IMR-90 (cell line): ENCODE measurements around the gene CREB5. TPM values are rescaled to one million over a fixed set of nuclear protein-coding genes. Genes with fewer than 3 reads are reported as not detected.
"Not testable (repeated sequence)": the region's sequence is repeated elsewhere in the genome, so short reads cannot be mapped to it uniquely, and the experiment has no call there.

Experiments used
- ATAC-seq: fragments of 200-7000 bp; cut with Tn5 transposase; 2 replicates; pipeline ENCODE4 v1.9.1; 2020; ENCODE audit warnings: low read depth, mild to moderate bottlenecking, moderate library complexity
- BruUV-seq: library from RNA; stranded (reverse); fragments of 400-500 nt; replicated peaks from 2 replicates; lab custom pipeline; 2021; lab: Mats Ljungman, UMichigan
- CTCF ChIA-PET: fragments of 300-600 bp; formaldehyde crosslinking; extraction: SDS; loops from one replicate; lab custom pipeline; 2021; ENCODE audit warnings: antibody characterized with exemption; lab: Yijun Ruan, JAX
- POLR2A ChIA-PET: fragments of 300-600 bp; sonication (Branson Sonifier 250); formaldehyde crosslinking; loops from one replicate; lab custom pipeline; 2022; ENCODE audit warnings: antibody characterized with exemption; ENCODE audit not compliant: unreplicated experiment; lab: Charles Lee
- DNase-seq: peaks from one replicate; pipeline ENCODE4 v3.0.0; 2013
- H2AFZ ChIP-seq: replicated peaks from 2 replicates; pipeline ENCODE3; 2013; ENCODE audit warnings: low read length, mild to moderate bottlenecking; ENCODE audit not compliant: poor library complexity
- H2AK5ac ChIP-seq: 2 replicates; pipeline ENCODE4 v1.6.1; 2013; ENCODE audit warnings: low read depth, low read length, inconsistent platforms
- H2AK9ac ChIP-seq: replicated peaks from 2 replicates; pipeline ENCODE3; 2013; ENCODE audit warnings: mild to moderate bottlenecking, low read depth, low read length, moderate library complexity; ENCODE audit not compliant: poor library complexity
- H2BK120ac ChIP-seq: 2 replicates; pipeline ENCODE4 v1.6.1; 2013; ENCODE audit warnings: low read depth, low read length, inconsistent platforms
- H2BK15ac ChIP-seq: 3 replicates; pipeline ENCODE4 v1.6.1; 2013; ENCODE audit warnings: low read depth, low read length, inconsistent platforms
- H2BK20ac ChIP-seq: 2 replicates; pipeline ENCODE4 v1.6.1; 2013; ENCODE audit warnings: low read depth, mild to moderate bottlenecking, inconsistent platforms, low read length, moderate library complexity
- H2BK5ac ChIP-seq: 2 replicates; pipeline ENCODE4 v1.6.1; 2013; ENCODE audit warnings: mild to moderate bottlenecking, low read depth, low read length, inconsistent platforms; ENCODE audit not compliant: poor library complexity, severe bottlenecking
- H3K14ac ChIP-seq: replicated peaks from 2 replicates; pipeline ENCODE4 v1.6.1; 2013; ENCODE audit warnings: low read depth, low read length, inconsistent platforms
- H3K18ac ChIP-seq: 2 replicates; pipeline ENCODE4 v1.6.1; 2013; ENCODE audit warnings: low read depth, low read length, control low read depth
- H3K23ac ChIP-seq: 2 replicates; pipeline ENCODE4 v1.6.1; 2013; ENCODE audit warnings: low read depth, low read length, inconsistent platforms
- H3K27ac ChIP-seq: 2 replicates; pipeline ENCODE4 v1.5.1; 2013; ENCODE audit warnings: mild to moderate bottlenecking, control low read depth, low read length; ENCODE audit not compliant: insufficient read depth
- H3K27me3 ChIP-seq: 2 replicates; pipeline ENCODE4 v1.6.1; 2013; ENCODE audit warnings: low read length; ENCODE audit not compliant: control insufficient read depth, insufficient read depth
- H3K36me3 ChIP-seq: 2 replicates; pipeline ENCODE4 v1.6.1; 2013; ENCODE audit warnings: low read length, mixed read lengths; ENCODE audit not compliant: control insufficient read depth, insufficient read depth
- H3K4ac ChIP-seq: 2 replicates; pipeline ENCODE4 v1.6.1; 2013; ENCODE audit warnings: low read depth, low read length, inconsistent platforms
- H3K4me1 ChIP-seq: 2 replicates; pipeline ENCODE4 v1.6.1; 2013; ENCODE audit warnings: low read length, mixed read lengths; ENCODE audit not compliant: control insufficient read depth, insufficient read depth
- H3K4me2 ChIP-seq: 2 replicates; pipeline ENCODE4 v1.6.1; 2013; ENCODE audit warnings: low read depth, mild to moderate bottlenecking, control low read depth, low read length, moderate library complexity
- H3K4me3 ChIP-seq: 2 replicates; pipeline ENCODE4 v1.5.1; 2013; ENCODE audit warnings: low read depth, mild to moderate bottlenecking, control low read depth, low read length, moderate library complexity; ENCODE audit not compliant: insufficient read depth
- H3K56ac ChIP-seq: 2 replicates; pipeline ENCODE4 v1.6.1; 2013; ENCODE audit warnings: low read length, inconsistent platforms; ENCODE audit not compliant: insufficient read depth; ENCODE audit errors: extremely low read depth
- H3K79me1 ChIP-seq, 2 experiments: 2 replicates each; pipeline ENCODE4 v1.6.1; 2013; ENCODE audit warnings: low read length in 2 of 2, inconsistent platforms in 1 of 2, low read depth in 1 of 2
- H3K9ac ChIP-seq: 2 replicates; pipeline ENCODE4 v1.6.1; 2013; ENCODE audit warnings: low read depth, low read length, control low read depth
- H3K9me1 ChIP-seq: 2 replicates; pipeline ENCODE4 v1.6.1; 2013; ENCODE audit warnings: low read length, inconsistent platforms; ENCODE audit not compliant: insufficient read depth
- H3K9me3 ChIP-seq: 2 replicates; pipeline ENCODE4 v1.6.1; 2013; ENCODE audit warnings: low read length; ENCODE audit not compliant: control insufficient read depth, insufficient read depth
- H4K20me1 ChIP-seq: 2 replicates; pipeline ENCODE4 v1.6.1; 2013; ENCODE audit warnings: low read length, inconsistent platforms; ENCODE audit not compliant: insufficient read depth
- H4K5ac ChIP-seq: 2 replicates; pipeline ENCODE4 v1.6.1; 2013; ENCODE audit warnings: mild to moderate bottlenecking, low read depth, low read length, control low read depth
- H4K8ac ChIP-seq, 2 experiments: 2 replicates each; pipeline ENCODE4 v1.6.1; 2013; ENCODE audit warnings: low read depth in 2 of 2, low read length in 2 of 2, control low read depth in 1 of 2, inconsistent platforms in 1 of 2
- H4K91ac ChIP-seq: 2 replicates; pipeline ENCODE4 v1.6.1; 2013; ENCODE audit warnings: low read depth, low read length, inconsistent platforms; ENCODE audit not compliant: insufficient read depth
- BHLHE40 ChIP-seq: fragments of 150-350 bp; IDR thresholded peaks from 2 replicates; pipeline ENCODE4 v1.6.1; 2016; ENCODE audit warnings: mild to moderate bottlenecking, low read depth, low read length
- WGBS, 2 experiments: methylation state at CpG; one replicate each; pipeline versions ENCODE4 v1.1.5 to v1.1.7; 2013; ENCODE audit warnings: missing lambda C conversion rate in 2 of 2; ENCODE audit not compliant: insufficient read length in 1 of 2; ENCODE audit errors: extremely low coverage in 2 of 2; 5-methylcytosine and 5-hydroxymethylcytosine counted together
- dilution Hi-C: fragments of 300-500 bp; cut with HindIII; formaldehyde crosslinking; loops from one replicate; pipeline ENCODE4 v1.14.3; 2018; ENCODE audit warnings: low sequenced_read_pairs; ENCODE audit not compliant: unreplicated experiment
- in situ Hi-C: fragments of 300-500 bp; cut with MboI; formaldehyde crosslinking; loops from 3 replicates; pipeline ENCODE4 v1.14.3; 2019; ENCODE audit warnings: low sequenced_read_pairs, inconsistent platforms, mixed read lengths
- intact Hi-C: fragments of 100-400 bp; cut with micrococcal nuclease; formaldehyde crosslinking; loops from 2 replicates; pipeline ENCODE4 v1.10.0; 2022
- polyA plus RNA-seq, 3 experiments: library from polyadenylated mRNA; depleted of rRNA; stranded (reverse); fragments of >200 nt; gene quantifications; 2 replicates each; pipeline ENCODE4 v1.2.3, GENCODE V29; 2012; ENCODE audit warnings: low replicate concordance in 1 of 3
- total RNA-seq: library from RNA; depleted of rRNA; stranded (reverse); fragments of >200 nt; gene quantifications from 2 replicates; pipeline ENCODE4 v1.2.3, GENCODE V29; 2012

CREB5 gene
- total and polyA plus RNA-seq, 2 of the 4 experiments (the other 2 are of a cell fraction), result 7.3 to 13.1 TPM

DNA sequence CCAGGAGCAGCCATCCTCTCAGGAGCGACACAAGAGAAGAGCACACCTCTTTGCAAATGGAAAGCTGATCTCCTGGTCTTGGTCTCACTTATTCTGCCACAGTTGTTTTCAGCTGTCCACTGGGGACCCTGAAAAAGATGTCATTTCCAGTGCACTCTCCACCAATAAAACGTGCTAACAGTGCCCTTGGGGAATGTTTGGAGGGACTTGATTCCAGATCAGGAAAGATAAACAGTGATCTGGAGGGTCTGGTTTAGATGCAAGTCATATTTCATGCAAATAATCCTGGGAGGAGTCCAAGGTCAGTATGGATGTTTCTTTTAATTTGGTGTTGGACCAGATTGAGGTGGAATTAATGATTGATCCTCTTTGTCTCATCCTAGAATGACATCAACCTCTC is 185.0 kb downstream of the CREB5 start:
- intact Hi-C loops (no loop called here), dilution Hi-C loops (no loop called here), in situ Hi-C loops (no loop called here)
- H4K5ac ChIP-seq, result no peak overlapping the region
- H2AK5ac ChIP-seq, result no peak overlapping the region
- TF ChIP-seq BHLHE40, result no peak
- no peak overlapping the region for H3K18ac ChIP-seq
- H3K27ac ChIP-seq, result no peak overlapping the region
- no peak overlapping the region for H2BK120ac ChIP-seq
- H3K56ac ChIP-seq, result no peak overlapping the region
- no peak overlapping the region for H4K91ac ChIP-seq
- no TSS peak for BruUV-seq
- H3K4me2 ChIP-seq, result no peak overlapping the region
- no peak overlapping the region for H2AFZ ChIP-seq
- H3K27me3 ChIP-seq, result no peaks in the 10 kb centered on the region
- no peak overlapping the region for H4K8ac ChIP-seq
- CTCF ChIA-PET, result no interaction called here
- H3K4me3 ChIP-seq, result no peak overlapping the region
- H3K14ac ChIP-seq, result no peak overlapping the region
- no peak overlapping the region for H3K23ac ChIP-seq
- POLR2A ChIA-PET, result no interaction called here
- no peak overlapping the region for H3K9ac ChIP-seq
- ATAC-seq (no peak), DNase-seq (no peak)
- no peak overlapping the region for H2BK15ac ChIP-seq
- no peak overlapping the region for H2BK5ac ChIP-seq
- H3K36me3 ChIP-seq, result no peaks in the 10 kb centered on the region
- no peak overlapping the region for H3K4ac ChIP-seq
- no peaks in the 10 kb centered on the region for H3K79me1 ChIP-seq
- H4K20me1 ChIP-seq, result no peaks in the 10 kb centered on the region
- H2AK9ac ChIP-seq, result no peak overlapping the region
- H2BK20ac ChIP-seq, result no peak overlapping the region
- no peaks in the 10 kb centered on the region for H3K9me1 ChIP-seq
- H3K9me3 ChIP-seq, result no peaks in the 10 kb centered on the region
- H3K4me1 ChIP-seq, result no peaks in the 10 kb centered on the region; the same call in 1 of the 2 replicates
- 50% methylated on average over 1 of the region's 2 CpGs; no CpG with 5 or more reads in 1 of the 2 experiments for whole genome bisulfite sequencing, 2 experiments

GRCh38 chr7:28598037-28598436 is 185.7 kb downstream of the CREB5 start:
- H2AK9ac ChIP-seq, H2BK15ac ChIP-seq, H4K5ac ChIP-seq, H4K20me1 ChIP-seq, H3K36me3 ChIP-seq, H3K23ac ChIP-seq, H3K56ac ChIP-seq, H3K9me3 ChIP-seq, H3K4ac ChIP-seq, H3K14ac ChIP-seq, POLR2A ChIA-PET, BruUV-seq, H4K91ac ChIP-seq, H3K4me1 ChIP-seq, H3K79me1 ChIP-seq, DNase-seq, intact Hi-C loops, H3K9me1 ChIP-seq, H3K4me3 ChIP-seq, H2BK20ac ChIP-seq, dilution Hi-C loops, H3K4me2 ChIP-seq, H2BK120ac ChIP-seq, ATAC-seq, H3K9ac ChIP-seq, H2AK5ac ChIP-seq, H4K8ac ChIP-seq, H2AFZ ChIP-seq, H3K27ac ChIP-seq, H2BK5ac ChIP-seq, H3K27me3 ChIP-seq, in situ Hi-C loops, H3K18ac ChIP-seq: not testable (repeated sequence)
- WGBS, 2 experiments, result no CpG with 5 or more reads among the region's 5 CpGs
- CTCF ChIA-PET, result interaction anchor here (0.6 kb wide), 1 partner anchor 38 kb away, joined by 6 read pairs; no protein-coding TSS in a partner anchor
